ENCODE results near the gene ARHGEF33.

DNA sequence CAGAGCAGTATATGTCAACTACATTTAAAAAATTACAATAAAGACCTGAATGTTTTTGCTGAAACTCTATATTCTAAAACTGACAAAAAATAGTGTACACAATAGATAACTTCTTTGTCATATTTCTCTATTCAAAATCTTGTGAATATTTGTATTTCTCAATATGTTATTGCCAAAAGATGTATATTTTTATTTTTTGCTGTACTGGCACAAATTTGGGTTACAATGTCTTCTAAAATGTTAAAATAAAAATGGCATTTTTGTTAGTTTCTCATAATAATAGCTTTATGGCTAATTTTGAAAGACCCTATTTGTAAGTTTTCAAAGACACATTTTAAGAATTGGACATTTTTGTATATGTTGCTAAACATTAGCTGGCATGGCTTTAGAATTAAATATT, 630 bp upstream of the ARHGEF33 start:
- TF ChIP-seq, protein P1, sequence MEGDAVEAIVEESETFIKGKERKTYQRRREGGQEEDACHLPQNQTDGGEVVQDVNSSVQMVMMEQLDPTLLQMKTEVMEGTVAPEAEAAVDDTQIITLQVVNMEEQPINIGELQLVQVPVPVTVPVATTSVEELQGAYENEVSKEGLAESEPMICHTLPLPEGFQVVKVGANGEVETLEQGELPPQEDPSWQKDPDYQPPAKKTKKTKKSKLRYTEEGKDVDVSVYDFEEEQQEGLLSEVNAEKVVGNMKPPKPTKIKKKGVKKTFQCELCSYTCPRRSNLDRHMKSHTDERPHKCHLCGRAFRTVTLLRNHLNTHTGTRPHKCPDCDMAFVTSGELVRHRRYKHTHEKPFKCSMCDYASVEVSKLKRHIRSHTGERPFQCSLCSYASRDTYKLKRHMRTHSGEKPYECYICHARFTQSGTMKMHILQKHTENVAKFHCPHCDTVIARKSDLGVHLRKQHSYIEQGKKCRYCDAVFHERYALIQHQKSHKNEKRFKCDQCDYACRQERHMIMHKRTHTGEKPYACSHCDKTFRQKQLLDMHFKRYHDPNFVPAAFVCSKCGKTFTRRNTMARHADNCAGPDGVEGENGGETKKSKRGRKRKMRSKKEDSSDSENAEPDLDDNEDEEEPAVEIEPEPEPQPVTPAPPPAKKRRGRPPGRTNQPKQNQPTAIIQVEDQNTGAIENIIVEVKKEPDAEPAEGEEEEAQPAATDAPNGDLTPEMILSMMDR (IDR thresholded peaks at IDR 0.05): no peak
- no peak for TF ChIP-seq POLR2AphosphoS5 (IDR thresholded peaks at IDR 0.05; ENCODE audit: low read depth, low read length)
